ENCODE results near the gene TPK1.

- TF ChIP-seq SIN3A (conservative IDR thresholded peaks at IDR 0.05 in 1 of 2, IDR thresholded peaks at IDR 0.05 in 1 of 2; ENCODE audit: low read depth in 1 of 2, low read length in 2 of 2): no peak
- no peak for TF ChIP-seq CTCF (IDR thresholded peaks at IDR 0.05; ENCODE audit: control extremely low read depth in 1 of 3, insufficient read depth in 1 of 3, low read depth in 1 of 3, low read length in 3 of 3)
- no peak for TF ChIP-seq RNF2 (IDR thresholded peaks at IDR 0.05; ENCODE audit: borderline replicate concordance, low read depth, low read length, missing control alignments, poor library complexity, severe bottlenecking)
These were observed 419.5 kb downstream of the TPK1 start for GRCh38 chr7:144416341-144416740.

Data from H1 (cell line).